Measurements from ENCODE around the gene ARF3.
"Not testable (repeated sequence)": the region's sequence is repeated elsewhere in the genome, so short reads cannot be mapped to it uniquely, and the experiment has no call there.

ARF3 gene

DNA sequence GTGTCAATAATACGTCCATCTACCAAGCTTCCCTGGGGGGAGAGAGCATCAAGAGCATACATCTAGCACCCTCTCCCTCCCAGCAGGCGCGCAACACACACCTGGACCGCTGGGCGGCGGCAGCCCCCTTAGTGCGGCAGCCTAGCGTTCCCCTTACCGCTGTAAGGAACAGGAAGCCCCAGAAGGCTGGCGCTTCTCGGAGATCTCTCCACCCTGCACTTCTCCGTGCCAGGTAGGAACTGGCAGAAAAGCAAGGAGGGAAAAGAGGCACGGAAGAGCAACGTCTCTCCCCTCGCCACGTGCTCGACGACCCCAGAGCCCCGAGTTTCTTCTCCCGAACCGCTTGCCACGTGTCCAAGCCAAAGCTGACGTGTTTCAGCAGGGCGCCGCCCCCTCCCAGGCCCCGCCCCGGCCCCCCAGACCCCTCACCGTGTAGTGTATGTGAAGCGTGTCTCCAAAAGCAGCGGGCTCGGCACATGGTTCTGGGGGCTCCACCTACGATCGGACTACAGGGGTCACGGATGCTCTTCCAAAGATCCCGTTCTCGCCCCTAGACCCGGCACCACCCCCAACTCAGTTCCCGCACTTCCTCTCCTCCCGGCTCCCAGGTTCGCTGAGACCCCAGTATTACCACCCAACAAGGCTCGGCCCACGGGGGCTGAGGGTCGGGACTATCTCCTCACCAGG, 32.5 kb downstream of the ARF3 start:
- DNase-seq: peak; percentile 26

DNA sequence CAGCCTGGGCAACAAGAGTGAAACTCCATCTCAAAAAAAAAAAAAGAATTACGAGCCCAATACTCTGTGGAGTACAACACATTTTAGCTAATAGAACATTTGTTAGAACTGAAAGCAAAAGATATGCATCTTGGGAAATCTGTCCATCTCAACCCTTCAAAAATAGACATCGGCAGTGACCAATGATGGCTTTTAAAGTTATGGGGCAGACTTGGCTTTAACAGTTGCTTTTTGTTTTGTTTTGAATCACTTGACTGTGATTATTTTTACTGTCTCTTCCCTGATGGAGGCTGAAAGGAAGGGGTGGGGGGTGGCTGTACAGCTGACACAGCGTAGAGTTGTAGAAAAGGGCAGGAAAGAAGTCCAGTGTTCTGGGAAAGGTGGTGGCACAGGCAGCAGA, 34.2 kb downstream of the ARF3 start:
- DNase-seq: no peak

- DNase-seq: no peak
Observed at GRCh38 chr12:48917857-48918537, 39.3 kb downstream of the ARF3 start.

- no peak for DNase-seq
Observed at GRCh38 chr12:48910196-48910595, 47.1 kb downstream of the ARF3 start.

- DNase-seq: not testable (repeated sequence)
Observed at GRCh38 chr12:48909698-48910097, 47.6 kb downstream of the ARF3 start.

GRCh38 chr12:48907245-48907644, 50.0 kb downstream of the ARF3 start:
- DNase-seq: no peak

- peak; percentile 67 for DNase-seq
Observed at GRCh38 chr12:48903982-48904411, 53.3 kb downstream of the ARF3 start.

GRCh38 chr12:48903363-48903981, 53.8 kb downstream of the ARF3 start:
- no peak for DNase-seq

DNA sequence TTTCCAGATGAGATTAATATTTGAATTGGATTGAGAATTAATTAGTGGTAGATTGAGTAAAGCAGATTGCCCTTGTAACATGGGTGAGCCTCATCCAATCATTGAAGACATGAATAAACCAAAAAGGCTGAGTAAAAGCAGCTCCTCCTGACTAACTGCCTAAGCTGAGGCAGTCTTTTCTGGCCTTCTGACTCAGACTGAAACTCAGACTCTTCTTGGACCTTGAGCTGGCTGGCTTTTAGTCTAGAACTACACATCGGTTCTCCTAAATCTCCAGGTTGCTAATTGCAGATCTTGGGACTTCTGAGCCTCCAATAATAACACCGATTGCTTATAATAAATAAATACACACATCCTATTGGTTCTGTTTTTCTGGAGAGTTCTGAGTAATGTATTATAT, 56.0 kb downstream of the ARF3 start:
- no peak for DNase-seq

DNA sequence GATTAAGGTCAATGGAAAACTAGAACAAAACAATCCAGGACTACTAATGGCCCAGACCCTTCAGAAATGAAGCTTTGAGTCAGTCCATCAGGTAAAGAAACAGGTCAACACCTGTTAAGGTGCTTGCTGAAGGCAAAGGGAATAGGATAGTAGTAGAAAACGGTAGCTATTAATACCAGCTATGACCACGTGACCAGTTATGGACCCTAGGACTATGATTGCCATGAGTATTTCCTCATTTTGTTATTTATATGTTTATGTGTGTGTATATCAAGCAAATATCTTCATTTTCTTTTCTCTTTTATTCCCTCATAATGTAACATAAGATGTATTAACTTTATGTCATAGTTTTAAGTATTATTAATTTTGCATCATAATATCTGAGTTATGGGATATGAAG, 57.6 kb downstream of the ARF3 start:
- no peak for DNase-seq

- no peak for DNase-seq
Observed at GRCh38 chr12:48894271-48894670, 63.0 kb downstream of the ARF3 start.

DNA sequence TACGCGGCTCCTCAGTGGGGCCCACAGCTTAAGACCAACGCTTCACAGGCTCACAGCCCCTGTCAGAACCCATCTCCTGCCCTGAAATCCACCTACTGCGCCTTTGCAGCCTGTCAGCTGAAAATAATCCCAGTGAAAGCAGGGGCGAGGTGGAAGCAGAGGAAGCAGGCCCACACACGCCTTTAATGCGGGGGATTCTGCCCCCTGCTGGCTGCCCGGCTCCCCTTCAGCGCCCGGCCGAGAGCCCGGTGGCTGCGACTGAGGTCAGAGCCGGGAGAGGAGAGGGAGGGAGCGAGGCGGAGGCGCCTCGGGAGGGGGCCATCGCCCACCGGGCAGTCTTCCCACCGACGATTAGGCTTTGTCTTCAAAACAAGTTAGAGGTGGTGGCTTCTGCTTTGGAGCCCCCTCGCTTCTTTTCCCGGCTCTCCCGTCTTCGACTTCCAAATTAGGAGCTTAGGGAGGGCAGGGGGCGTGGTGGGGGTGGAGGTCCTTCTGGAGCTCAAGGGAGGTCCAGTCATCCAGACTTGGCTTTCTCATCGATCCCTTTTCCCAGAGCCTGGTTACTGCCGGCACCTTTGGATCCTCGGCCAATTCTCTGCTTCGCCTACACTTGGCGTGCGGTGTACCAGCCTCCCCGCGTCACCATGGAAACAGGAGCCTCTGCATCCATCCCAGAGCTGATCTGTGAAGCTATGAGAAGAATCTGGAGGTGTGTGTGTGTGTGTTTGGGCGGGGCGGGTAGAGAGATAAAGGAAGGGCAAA, 66.4 kb downstream of the ARF3 start:
- peak; percentile 46 for DNase-seq

GRCh38 chr12:48889679-48890078, 67.6 kb downstream of the ARF3 start:
- DNase-seq: no peak

All from NCI-H1105 treated with DMSO at 0.1 percent for 48 hours (cell line).